ENCODE results near the gene RNF34.

RNF34 gene

DNA sequence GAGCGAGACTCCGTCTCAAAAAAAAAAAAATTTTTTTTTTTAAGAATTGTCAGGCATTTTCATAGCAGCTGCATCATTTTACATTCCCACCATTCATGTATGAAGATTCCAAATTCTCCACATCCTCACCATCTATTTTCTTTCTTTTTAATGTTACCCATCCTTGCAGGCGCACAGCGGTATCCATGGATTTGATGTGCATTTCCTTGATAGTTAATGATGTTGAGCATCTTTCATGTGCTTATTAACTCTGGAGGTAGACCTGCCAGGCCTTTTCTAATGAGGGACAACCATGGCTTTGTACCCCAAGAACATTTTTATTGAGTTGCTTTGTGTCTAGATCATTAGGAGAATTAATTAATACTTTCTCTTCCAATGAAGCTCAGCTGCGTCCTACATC, 1.6 kb upstream of the RNF34 start:
- Histone ChIP-seq H3K9ac (no peak overlapping the region), H2AFZ (no peak overlapping the region), H3K27ac (no peak overlapping the region), H3K4me3 (ENCODE audit: low read depth, low read length) (no peak overlapping the region), H3K9me3 (ENCODE audit: control insufficient read depth, low read length) (no peaks in the 10 kb centered on the region), H3K79me2 (peaks cover 10% of the 10 kb centered on the region), H3K4me1 (no peaks in the 10 kb centered on the region), H3K36me3 (ENCODE audit: control insufficient read depth, insufficient read depth, low read length) (no peaks in the 10 kb centered on the region), H3K4me2 (ENCODE audit: low read length) (no peak overlapping the region), H3K27me3 (ENCODE audit: control insufficient read depth, insufficient read depth, low read length) (no peaks in the 10 kb centered on the region)
- TF ChIP-seq, protein P1, sequence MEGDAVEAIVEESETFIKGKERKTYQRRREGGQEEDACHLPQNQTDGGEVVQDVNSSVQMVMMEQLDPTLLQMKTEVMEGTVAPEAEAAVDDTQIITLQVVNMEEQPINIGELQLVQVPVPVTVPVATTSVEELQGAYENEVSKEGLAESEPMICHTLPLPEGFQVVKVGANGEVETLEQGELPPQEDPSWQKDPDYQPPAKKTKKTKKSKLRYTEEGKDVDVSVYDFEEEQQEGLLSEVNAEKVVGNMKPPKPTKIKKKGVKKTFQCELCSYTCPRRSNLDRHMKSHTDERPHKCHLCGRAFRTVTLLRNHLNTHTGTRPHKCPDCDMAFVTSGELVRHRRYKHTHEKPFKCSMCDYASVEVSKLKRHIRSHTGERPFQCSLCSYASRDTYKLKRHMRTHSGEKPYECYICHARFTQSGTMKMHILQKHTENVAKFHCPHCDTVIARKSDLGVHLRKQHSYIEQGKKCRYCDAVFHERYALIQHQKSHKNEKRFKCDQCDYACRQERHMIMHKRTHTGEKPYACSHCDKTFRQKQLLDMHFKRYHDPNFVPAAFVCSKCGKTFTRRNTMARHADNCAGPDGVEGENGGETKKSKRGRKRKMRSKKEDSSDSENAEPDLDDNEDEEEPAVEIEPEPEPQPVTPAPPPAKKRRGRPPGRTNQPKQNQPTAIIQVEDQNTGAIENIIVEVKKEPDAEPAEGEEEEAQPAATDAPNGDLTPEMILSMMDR (IDR thresholded peaks at IDR 0.05) = no peak

- TF ChIP-seq, protein P1 (IDR thresholded peaks at IDR 0.05) = no peak
- H3K36me3 ChIP-seq (ENCODE audit: control insufficient read depth, insufficient read depth, low read length) = no peaks in the 10 kb centered on the region
These were observed 618 bp downstream of the RNF34 start for GRCh38 chr12:121400332-121401139.

GRCh38 chr12:121403721-121404120, 3.8 kb downstream of the RNF34 start:
- no peaks in the 10 kb centered on the region for H3K9me3 ChIP-seq (ENCODE audit: control insufficient read depth, low read length)
- H2AFZ ChIP-seq = no peak overlapping the region
- TF ChIP-seq, protein P1 (IDR thresholded peaks at IDR 0.05) = no peak
- no peaks in the 10 kb centered on the region for H3K36me3 ChIP-seq (ENCODE audit: control insufficient read depth, insufficient read depth, low read length)
- H3K4me1 ChIP-seq = no peaks in the 10 kb centered on the region
- no peak overlapping the region for H3K9ac ChIP-seq
- no peak overlapping the region for H3K27ac ChIP-seq
- H3K27me3 ChIP-seq (ENCODE audit: control insufficient read depth, insufficient read depth, low read length) = no peaks in the 10 kb centered on the region
- no peak overlapping the region for H3K4me2 ChIP-seq (ENCODE audit: low read length)
- H3K4me3 ChIP-seq (ENCODE audit: low read depth, low read length) = no peak overlapping the region
- H3K79me2 ChIP-seq = peaks cover 32% of the 10 kb centered on the region

More at GRCh38 chr12:121400332-121401139, 618 bp downstream of the RNF34 start:
- H3K27ac ChIP-seq = peak overlapping the region; percentile 48
- H2AFZ ChIP-seq = peak overlapping the region; percentile 92
- H3K79me2 ChIP-seq = peaks cover 20% of the 10 kb centered on the region
- no peaks in the 10 kb centered on the region for H3K4me1 ChIP-seq
- no peaks in the 10 kb centered on the region for H3K27me3 ChIP-seq (ENCODE audit: control insufficient read depth, insufficient read depth, low read length)
- peak overlapping the region; percentile 88 for H3K4me2 ChIP-seq (ENCODE audit: low read length)
- H3K4me3 ChIP-seq (ENCODE audit: low read depth, low read length) = peak overlapping the region; percentile 93
- H3K9me3 ChIP-seq (ENCODE audit: control insufficient read depth, low read length) = no peaks in the 10 kb centered on the region
- H3K9ac ChIP-seq = peak overlapping the region; percentile 58

- Histone ChIP-seq H3K36me3 (ENCODE audit: control insufficient read depth, insufficient read depth, low read length) (no peaks in the 10 kb centered on the region), H3K4me3 (ENCODE audit: low read depth, low read length) (no peak overlapping the region), H2AFZ (no peak overlapping the region), H3K4me2 (ENCODE audit: low read length) (no peak overlapping the region), H3K4me1 (no peaks in the 10 kb centered on the region), H3K9me3 (ENCODE audit: control insufficient read depth, low read length) (no peaks in the 10 kb centered on the region), H3K9ac (no peak overlapping the region), H3K79me2 (peaks cover 34% of the 10 kb centered on the region), H3K27ac (no peak overlapping the region), H3K27me3 (ENCODE audit: control insufficient read depth, insufficient read depth, low read length) (no peaks in the 10 kb centered on the region)
- TF ChIP-seq, protein P1 (IDR thresholded peaks at IDR 0.05) = no peak
These were observed 4.8 kb downstream of the RNF34 start for GRCh38 chr12:121404734-121405133.

GRCh38 chr12:121405211-121405610, 5.3 kb downstream of the RNF34 start:
- TF ChIP-seq, protein P1 (IDR thresholded peaks at IDR 0.05) = no peak
- Histone ChIP-seq H3K27ac (no peak overlapping the region), H3K36me3 (ENCODE audit: control insufficient read depth, insufficient read depth, low read length) (no peaks in the 10 kb centered on the region)

More at GRCh38 chr12:121405211-121405610, 5.3 kb downstream of the RNF34 start:
- no peaks in the 10 kb centered on the region for H3K27me3 ChIP-seq (ENCODE audit: control insufficient read depth, insufficient read depth, low read length)
- no peak overlapping the region for H3K4me3 ChIP-seq (ENCODE audit: low read depth, low read length)
- peaks cover 37% of the 10 kb centered on the region for H3K79me2 ChIP-seq
- no peak overlapping the region for H3K4me2 ChIP-seq (ENCODE audit: low read length)
- H3K9me3 ChIP-seq (ENCODE audit: control insufficient read depth, low read length) = no peaks in the 10 kb centered on the region
- no peaks in the 10 kb centered on the region for H3K4me1 ChIP-seq
- no peak overlapping the region for H3K9ac ChIP-seq
- no peak overlapping the region for H2AFZ ChIP-seq

Data from parathyroid adenoma (tissue), 2 donors.